Hypothalamus (tissue), 51 donors: Measurements from ENCODE around the gene ASMTL.
"Not testable (repeated sequence)": the region's sequence is repeated elsewhere in the genome, so short reads cannot be mapped to it uniquely, and the experiment has no call there.

ENCODE experiments used
- DNase-seq, 51 donors: peaks; one replicate each; lab custom pipeline; 2025; lab: John Stamatoyannopoulos, UW

Gene ASMTL

GRCh38 chrX:1416327-1416784, 36.4 kb downstream of the ASMTL start:
- no peak for DNase-seq

DNA sequence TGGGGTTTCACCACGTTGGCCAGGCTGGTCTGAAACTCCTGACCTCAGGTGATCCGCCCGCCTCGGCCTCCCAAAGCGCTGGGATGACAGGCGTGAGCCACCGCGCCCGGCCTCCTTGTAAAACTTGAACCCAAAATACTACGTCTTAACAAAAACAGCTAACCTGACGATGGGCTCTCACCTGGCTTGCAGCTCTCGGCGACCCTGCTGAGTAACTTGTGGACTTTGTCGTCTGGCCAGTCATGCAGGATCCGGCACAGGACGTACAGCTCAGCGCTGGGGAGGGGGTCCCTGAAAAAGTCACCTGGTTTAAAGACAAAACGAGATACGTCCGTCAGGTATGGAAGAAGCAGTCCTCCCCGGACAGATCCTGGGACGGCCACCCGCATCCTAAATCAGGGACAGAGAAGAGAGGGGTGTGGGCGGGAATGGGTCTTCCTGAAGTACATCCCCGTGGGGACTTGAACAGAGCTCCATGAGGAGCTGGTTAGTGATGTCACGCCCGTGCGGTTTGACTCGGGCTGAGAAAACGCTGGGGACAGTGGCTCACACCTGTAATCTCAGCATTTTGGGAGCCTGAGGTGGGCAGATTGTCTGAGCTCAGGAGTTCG, 40.1 kb downstream of the ASMTL start:
- no peak for DNase-seq

- no peak for DNase-seq
Observed at GRCh38 chrX:1411326-1411725, 41.4 kb downstream of the ASMTL start.

DNA sequence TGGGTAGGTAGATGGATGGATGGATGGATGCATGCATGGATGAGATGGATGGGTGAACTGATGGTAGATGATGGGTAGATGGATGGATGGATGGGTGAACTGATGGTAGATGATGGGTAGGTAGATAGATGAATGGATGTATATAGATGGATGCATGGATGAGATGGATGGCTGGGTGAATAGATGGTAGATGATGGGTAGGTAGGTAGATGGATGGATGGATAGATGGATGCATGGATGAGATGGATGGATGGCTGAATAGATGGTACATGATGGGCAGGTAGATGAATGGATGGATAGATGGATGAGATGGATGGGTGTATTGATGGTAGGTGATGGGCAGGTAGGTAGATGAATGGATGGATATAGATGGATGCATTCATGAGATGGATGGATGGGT, 45.7 kb downstream of the ASMTL start:
- DNase-seq, result no peak

GRCh38 chrX:1405769-1406168, 46.9 kb downstream of the ASMTL start:
- not testable (repeated sequence) for DNase-seq

DNA sequence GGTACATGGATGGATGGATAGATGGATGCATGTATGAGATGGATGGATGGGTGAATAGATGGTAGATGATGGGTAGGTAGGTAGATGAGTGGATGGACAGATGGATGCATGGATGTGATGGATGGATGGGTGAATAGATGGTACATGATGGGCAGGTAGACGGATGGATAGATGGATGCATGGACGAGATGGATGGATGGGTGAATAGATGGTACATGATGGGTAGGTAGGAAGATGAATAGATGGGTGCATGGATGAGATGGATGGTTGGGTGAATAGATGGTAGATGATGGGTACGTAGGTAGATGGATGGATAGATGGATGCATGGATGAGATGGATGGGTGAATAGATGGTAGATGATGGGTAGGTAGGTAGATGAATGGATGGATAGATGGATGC, 48.8 kb downstream of the ASMTL start:
- DNase-seq, result not testable (repeated sequence)

DNA sequence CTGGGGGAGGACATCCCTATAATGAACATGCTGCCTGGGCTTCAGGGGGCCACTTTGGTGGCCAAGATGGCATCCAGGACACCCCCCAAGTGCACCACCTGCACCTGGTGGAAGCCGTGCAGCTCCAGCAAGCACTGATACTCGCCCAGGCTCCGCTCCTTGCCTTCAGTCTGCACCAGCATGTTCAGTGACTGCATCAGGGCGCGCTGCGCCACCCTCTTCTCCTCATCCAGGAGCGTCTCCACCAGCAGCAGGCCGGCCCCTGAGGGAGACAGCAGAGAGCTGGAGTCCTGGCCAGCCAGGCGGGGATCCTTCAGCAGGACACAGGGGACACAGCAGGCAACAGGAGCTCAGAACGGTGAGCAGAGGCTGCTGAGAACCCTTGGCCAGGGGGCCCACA, 49.5 kb downstream of the ASMTL start:
- DNase-seq, result no peak

DNA sequence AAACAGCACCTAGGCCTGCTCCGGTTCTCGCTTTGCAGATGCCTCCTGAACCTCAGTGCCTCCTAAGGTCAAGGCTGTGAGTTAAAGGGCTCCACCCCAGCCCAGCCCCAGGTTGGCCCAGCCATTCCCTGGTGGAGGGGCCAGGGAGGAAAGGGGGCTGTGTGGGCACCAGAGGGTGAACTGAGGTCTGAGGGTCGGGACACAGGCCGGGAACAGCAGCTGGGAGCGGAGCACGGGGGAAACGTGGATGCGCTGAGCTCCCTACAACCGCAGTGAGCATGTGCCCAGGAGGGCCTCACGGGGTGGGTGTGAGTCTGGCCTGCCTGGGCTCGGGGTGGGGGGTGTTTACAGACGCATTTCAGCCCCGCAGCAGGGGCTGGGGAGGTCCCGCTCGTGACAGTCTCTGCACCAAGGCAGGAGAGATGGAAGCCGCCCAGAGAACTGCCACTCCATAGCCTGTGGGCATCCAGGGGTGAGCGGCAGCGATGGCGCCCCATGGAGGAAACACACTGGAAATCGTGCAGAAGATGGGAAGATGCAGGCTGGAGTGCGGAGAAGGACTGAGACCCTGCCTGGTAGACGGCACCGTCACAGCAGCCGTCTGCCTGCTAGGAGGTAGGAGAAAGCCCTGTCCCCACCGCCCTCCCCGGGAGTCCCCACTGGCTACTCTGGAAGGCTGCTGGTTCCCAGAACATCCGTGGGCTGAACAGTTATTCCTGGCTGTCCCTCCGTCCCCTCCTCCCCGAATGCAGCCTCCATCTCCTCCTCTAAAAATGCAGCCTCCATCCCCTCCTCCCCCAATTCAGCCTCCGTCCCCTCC, 50.9 kb downstream of the ASMTL start:
- no peak for DNase-seq

DNA sequence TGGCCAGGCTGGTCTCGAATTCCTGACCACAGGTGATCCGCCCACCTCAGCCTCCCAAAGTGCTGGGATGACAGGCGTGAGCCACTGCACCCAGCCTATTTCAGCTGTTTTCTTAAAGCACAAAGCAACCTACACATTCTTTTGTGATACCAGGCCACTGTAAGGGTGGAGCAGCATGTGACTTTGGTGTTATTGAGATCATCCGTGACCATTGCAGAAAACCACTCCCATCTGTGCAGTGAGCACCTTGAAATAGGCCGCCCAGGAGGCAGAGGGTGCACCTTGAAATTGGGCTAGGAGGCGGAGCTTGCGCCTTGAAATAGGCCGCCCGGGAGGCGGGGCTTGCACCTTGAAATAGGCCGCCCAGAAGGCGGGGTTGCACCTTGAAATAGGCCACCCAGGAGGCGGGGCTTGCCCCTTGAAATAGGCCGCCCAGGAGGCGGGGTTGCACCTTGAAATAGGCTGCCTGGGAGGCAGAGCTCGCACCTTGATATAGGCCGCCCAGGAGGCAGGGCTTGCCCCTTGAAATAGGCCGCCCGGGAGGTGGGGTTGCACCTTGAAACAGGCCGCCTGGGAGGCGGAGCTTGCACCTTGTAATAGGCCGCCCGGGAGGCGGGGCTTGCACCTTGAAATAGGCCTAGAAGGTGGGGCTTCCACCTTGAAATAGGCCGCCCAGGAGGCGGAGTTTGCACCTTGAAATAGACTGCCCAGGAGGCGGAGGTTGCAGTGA, 51.8 kb downstream of the ASMTL start:
- DNase-seq, result no peak

GRCh38 chrX:1400049-1400448, 52.7 kb downstream of the ASMTL start:
- DNase-seq, result no peak

GRCh38 chrX:1398431-1399340, 54.0 kb downstream of the ASMTL start:
- no peak for DNase-seq

GRCh38 chrX:1397441-1398270, 55.1 kb downstream of the ASMTL start:
- DNase-seq, result no peak

DNA sequence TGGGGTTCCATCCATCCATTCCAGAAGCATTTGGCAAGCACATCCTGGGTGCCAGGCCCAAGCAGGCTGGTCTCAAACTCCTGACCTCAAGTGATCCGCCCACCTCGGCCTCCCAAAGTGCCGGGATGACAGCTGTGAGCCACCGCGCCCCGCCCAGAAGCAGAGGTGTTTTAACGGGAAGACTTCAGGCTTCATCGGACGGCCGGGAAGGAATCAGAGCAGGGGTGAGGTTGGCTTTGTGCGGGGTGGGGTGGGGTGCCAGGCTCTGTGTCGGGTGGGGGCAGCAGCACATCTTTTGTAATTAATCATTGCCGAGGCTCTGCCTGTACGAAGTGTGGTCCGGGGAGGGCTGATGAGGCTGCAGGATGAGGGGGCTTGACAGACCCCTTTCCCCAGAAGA, 55.7 kb downstream of the ASMTL start:
- DNase-seq, result no peak

DNA sequence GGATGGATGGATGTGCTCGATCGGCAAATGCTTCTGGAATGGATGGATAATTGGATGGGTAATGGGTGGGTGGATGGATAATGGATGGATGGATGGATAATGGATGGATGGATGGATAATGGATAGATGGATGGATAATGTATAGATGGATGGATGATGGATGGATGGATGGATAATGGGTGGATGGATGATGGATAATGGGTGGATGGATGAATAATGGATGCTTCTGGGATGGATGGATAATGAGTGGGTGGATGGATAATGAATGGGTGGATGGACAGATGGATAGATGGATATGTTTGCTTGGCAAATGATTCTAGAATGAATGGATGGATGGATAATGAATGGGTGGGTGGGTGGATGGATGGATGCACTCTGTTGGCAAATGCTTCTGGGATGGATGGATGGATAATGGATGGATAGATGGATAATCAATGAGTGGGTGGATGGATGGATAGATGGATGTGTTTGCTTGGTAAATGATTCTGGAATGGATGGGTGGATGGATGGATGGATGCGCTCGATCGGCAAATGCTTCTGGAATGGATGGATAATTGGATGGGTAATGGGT, 57.0 kb downstream of the ASMTL start:
- no peak for DNase-seq

GRCh38 chrX:1394731-1395501, 57.8 kb downstream of the ASMTL start:
- DNase-seq, result no peak

DNA sequence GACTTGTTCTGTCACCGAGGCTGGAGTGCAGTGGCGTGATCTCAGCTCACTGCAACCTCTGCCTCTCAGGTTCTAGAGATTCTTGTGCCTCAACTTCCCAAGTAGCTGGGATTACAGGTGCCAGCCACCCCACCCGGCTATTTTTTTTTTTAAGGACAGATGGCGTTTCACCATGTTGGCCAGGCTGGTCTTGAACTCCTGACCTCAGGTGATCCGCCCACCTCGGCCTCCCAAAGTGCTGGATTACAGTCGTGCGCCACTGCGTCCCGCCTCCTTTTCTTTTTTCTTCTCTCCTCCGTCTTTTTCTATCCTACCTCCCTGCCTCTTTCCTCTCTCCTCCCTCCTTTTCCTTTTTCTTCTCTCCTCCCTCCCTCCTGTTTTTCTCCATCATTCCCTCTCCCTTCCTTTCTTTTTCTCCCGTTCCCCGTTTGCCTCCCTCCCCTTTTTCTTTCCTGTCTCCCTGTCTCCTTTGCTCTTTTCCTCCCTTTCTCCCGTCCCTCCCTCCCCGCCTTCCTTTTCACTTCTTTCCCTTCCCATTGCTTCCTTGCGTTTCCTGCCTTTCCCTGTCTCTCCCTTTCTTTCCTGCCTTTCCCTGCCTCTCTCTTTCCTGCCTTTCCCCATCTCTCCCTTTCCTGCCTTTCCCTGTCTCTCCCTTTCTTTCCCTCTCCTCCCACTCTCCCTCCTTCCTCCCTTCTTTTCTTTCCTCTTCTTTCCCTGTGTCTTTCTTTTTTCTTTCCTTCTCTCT, 58.7 kb downstream of the ASMTL start:
- DNase-seq, result no peak

- no peak for DNase-seq
Observed at GRCh38 chrX:1392376-1393068, 60.2 kb downstream of the ASMTL start.
